AG04449 (cell line): ENCODE data around the gene CHPF2.

ENCODE experiments used
- CTCF ChIA-PET: fragments of 350-600 bp; formaldehyde crosslinking; extraction: SDS; loops from one replicate; lab custom pipeline; 2021; ENCODE audit warnings: antibody characterized with exemption; lab: Yijun Ruan, JAX
- POLR2A ChIA-PET: fragments of 400-600, 350-600 bp; formaldehyde crosslinking; extraction: SDS; loops from one replicate; lab custom pipeline; 2020; ENCODE audit warnings: antibody characterized with exemption, inconsistent platforms; lab: Yijun Ruan, JAX
- DNase-seq: peaks from one replicate; pipeline ENCODE4 v3.0.0-alpha.2; 2010; ENCODE audit warnings: low read depth, low spot score
- H3K4me3 ChIP-seq: 2 replicates; pipeline ENCODE4 v1.5.1; 2011; ENCODE audit warnings: low read depth, mild to moderate bottlenecking, control low read depth, low read length
- TF ChIP-seq, protein P1 (sequence below): IDR thresholded peaks from one replicate; pipeline ENCODE4 v1.5.1; 2011; ENCODE audit warnings: mild to moderate bottlenecking, moderate library complexity, low read length, control low read depth, inconsistent platforms; ENCODE audit not compliant: insufficient read depth; ENCODE audit errors: missing control alignments

Gene CHPF2

DNA sequence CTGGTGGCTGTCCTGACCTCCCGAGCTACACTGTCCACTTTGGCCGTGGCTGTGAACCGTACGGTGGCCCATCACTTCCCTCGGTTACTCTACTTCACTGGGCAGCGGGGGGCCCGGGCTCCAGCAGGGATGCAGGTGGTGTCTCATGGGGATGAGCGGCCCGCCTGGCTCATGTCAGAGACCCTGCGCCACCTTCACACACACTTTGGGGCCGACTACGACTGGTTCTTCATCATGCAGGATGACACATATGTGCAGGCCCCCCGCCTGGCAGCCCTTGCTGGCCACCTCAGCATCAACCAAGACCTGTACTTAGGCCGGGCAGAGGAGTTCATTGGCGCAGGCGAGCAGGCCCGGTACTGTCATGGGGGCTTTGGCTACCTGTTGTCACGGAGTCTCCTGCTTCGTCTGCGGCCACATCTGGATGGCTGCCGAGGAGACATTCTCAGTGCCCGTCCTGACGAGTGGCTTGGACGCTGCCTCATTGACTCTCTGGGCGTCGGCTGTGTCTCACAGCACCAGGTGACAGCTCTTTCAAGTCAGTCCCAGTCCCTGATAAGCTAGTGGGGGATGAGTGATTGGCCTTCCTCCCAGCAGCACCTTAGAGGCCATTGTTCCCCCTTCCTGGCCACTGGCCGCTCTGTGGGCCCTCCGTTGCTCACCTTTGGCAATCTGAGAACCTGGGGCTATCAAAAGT is 3.0 kb downstream of the CHPF2 start:
- ChIA-PET CTCF (interaction anchor here (6.7 kb wide), 1 partner anchor 11 kb away, joined by 130 read pairs; the partner anchor contains the start of gene SMARCD3), POLR2A (interaction anchor here (3.7 kb wide), 1 partner anchor 8 kb away, joined by 16 read pairs; the partner anchor contains the start of gene ABCF2)
- H3K4me3 ChIP-seq, result no peak overlapping the region
- no peak for DNase-seq
- TF ChIP-seq, protein P1, sequence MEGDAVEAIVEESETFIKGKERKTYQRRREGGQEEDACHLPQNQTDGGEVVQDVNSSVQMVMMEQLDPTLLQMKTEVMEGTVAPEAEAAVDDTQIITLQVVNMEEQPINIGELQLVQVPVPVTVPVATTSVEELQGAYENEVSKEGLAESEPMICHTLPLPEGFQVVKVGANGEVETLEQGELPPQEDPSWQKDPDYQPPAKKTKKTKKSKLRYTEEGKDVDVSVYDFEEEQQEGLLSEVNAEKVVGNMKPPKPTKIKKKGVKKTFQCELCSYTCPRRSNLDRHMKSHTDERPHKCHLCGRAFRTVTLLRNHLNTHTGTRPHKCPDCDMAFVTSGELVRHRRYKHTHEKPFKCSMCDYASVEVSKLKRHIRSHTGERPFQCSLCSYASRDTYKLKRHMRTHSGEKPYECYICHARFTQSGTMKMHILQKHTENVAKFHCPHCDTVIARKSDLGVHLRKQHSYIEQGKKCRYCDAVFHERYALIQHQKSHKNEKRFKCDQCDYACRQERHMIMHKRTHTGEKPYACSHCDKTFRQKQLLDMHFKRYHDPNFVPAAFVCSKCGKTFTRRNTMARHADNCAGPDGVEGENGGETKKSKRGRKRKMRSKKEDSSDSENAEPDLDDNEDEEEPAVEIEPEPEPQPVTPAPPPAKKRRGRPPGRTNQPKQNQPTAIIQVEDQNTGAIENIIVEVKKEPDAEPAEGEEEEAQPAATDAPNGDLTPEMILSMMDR, result no peak

DNA sequence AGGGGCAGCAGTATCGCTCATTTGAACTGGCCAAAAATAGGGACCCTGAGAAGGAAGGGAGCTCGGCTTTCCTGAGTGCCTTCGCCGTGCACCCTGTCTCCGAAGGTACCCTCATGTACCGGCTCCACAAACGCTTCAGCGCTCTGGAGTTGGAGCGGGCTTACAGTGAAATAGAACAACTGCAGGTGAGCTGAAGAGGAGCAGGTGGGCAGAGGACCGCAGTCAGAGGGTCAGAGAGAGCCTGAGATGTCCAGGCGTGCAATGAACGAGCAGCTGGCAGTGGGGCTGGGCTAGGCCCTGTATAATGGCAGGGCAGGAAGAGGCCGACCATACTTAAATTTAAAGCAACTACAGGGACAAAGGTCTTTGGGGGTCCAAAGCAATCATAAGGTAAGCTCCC is 4.1 kb downstream of the CHPF2 start:
- DNase-seq, result no peak
- H3K4me3 ChIP-seq, result no peak overlapping the region
- TF ChIP-seq, protein P1, result no peak
- CTCF ChIA-PET, result interaction anchor here (1.9 to 6.7 kb wide), 3 partner anchors 9 to 16 kb away, joined by 6 to 130 read pairs (median 8); partner anchors contain the start of genes ABCF2 and SMARCD3
- POLR2A ChIA-PET, result interaction anchor here (3.7 kb wide), 1 partner anchor 9 kb away, joined by 16 read pairs; the partner anchor contains the start of gene ABCF2

DNA sequence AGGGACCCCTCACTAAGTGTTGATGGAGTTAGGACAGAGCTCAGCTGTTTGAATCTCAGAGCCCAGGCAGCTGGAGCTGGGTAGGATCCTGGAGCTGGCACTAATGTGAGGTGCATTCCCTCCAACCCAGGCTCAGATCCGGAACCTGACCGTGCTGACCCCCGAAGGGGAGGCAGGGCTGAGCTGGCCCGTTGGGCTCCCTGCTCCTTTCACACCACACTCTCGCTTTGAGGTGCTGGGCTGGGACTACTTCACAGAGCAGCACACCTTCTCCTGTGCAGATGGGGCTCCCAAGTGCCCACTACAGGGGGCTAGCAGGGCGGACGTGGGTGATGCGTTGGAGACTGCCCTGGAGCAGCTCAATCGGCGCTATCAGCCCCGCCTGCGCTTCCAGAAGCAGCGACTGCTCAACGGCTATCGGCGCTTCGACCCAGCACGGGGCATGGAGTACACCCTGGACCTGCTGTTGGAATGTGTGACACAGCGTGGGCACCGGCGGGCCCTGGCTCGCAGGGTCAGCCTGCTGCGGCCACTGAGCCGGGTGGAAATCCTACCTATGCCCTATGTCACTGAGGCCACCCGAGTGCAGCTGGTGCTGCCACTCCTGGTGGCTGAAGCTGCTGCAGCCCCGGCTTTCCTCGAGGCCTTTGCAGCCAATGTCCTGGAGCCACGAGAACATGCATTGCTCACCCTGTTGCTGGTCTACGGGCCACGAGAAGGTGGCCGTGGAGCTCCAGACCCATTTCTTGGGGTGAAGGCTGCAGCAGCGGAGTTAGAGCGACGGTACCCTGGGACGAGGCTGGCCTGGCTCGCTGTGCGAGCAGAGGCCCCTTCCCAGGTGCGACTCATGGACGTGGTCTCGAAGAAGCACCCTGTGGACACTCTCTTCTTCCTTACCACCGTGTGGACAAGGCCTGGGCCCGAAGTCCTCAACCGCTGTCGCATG is 5.2 kb downstream of the CHPF2 start:
- no peak for DNase-seq
- TF ChIP-seq, protein P1, result no peak
- no peak overlapping the region for H3K4me3 ChIP-seq
- POLR2A ChIA-PET, result interaction anchor here (3.7 kb wide), 1 partner anchor 11 kb away, joined by 16 read pairs; the partner anchor contains the start of gene ABCF2
- CTCF ChIA-PET, result interaction anchor here (0.6 to 6.7 kb wide), 4 partner anchors 8 to 566 kb away, joined by 3 to 130 read pairs (median 7); partner anchors contain the start of genes ABCF2 and SMARCD3

DNA sequence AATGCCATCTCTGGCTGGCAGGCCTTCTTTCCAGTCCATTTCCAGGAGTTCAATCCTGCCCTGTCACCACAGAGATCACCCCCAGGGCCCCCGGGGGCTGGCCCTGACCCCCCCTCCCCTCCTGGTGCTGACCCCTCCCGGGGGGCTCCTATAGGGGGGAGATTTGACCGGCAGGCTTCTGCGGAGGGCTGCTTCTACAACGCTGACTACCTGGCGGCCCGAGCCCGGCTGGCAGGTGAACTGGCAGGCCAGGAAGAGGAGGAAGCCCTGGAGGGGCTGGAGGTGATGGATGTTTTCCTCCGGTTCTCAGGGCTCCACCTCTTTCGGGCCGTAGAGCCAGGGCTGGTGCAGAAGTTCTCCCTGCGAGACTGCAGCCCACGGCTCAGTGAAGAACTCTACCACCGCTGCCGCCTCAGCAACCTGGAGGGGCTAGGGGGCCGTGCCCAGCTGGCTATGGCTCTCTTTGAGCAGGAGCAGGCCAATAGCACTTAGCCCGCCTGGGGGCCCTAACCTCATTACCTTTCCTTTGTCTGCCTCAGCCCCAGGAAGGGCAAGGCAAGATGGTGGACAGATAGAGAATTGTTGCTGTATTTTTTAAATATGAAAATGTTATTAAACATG is 6.0 kb downstream of the CHPF2 start:
- CTCF ChIA-PET, result interaction anchor here (0.6 to 6.7 kb wide), 3 partner anchors 8 to 565 kb away, joined by 3 to 130 read pairs (median 8); partner anchors contain the start of gene SMARCD3
- DNase-seq, result no peak
- TF ChIP-seq, protein P1, result no peak
- no peak overlapping the region for H3K4me3 ChIP-seq
- POLR2A ChIA-PET, result interaction anchor here (3.7 kb wide), 1 partner anchor 11 kb away, joined by 16 read pairs; the partner anchor contains the start of gene ABCF2

DNA sequence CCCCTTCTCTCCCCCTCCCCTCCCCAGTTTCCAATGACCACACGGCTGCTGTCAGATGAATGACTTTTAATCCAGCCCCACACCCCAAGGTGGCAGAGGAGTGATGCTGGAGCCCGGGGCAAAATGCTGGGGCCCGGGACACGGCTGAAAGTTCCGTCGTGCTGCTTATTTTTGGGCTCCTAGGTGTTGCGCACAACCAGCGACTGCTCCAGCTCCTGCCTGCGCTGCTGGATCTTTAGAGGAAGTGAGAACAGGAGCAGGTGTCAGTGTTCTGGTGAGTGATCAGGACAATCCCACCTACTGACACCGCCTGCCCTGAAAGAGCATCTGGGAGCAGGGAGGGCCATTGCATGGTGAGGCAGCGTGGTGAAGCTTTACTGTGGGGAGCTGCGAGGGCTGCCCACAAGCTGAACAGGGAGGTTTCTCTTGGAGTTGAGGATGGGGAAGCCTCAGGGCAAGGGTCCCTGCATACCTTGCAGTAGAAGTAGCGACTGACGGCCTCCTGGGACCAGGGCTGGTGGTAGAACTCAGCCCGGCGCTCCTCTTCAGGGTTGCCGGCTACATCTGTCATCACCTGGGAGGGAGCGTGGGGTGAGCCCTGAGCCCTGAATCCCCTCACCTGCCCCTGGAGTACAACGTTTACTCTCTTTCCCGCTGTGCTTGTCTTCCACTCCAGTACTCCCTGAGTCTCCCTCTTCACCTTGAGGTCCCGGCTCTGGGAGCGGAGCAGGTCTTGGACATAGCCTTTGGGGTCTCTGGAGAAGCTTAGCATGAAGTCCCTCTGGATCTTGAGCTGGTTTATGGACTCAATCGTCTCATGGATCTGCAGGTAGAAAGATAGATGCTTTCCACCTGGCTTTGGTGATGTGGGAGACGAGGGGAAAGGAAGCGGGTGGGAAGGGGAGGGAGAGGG is 6.9 kb downstream of the CHPF2 start:
- no peak overlapping the region for H3K4me3 ChIP-seq
- ChIA-PET CTCF (interaction anchor here (0.8 to 9.7 kb wide), 4 partner anchors 9 to 65 kb away, joined by 3 to 109 read pairs (median 6); partner anchors contain the start of gene ABCF2), POLR2A (no interaction called here)
- DNase-seq, result no peak
- TF ChIP-seq, protein P1, result no peak
